Activated T-cell treated with anti-CD3 and anti-CD28 coated beads for 1 hour (primary cell): Measurements from ENCODE around the gene MESD.
"Not testable (repeated sequence)": the region's sequence is repeated elsewhere in the genome, so short reads cannot be mapped to it uniquely, and the experiment has no call there.

Experiments used
- DNase-seq: peaks from one replicate; pipeline ENCODE4 v3.0.0-alpha.2; 2020; ENCODE audit warnings: low read depth

The MESD gene

GRCh38 chr15:80965454-80965853, 24.2 kb downstream of the MESD start:
- not testable (repeated sequence) for DNase-seq

- no peak for DNase-seq
Observed at GRCh38 chr15:80958818-80959495, 30.7 kb downstream of the MESD start.

- no peak for DNase-seq
Observed at GRCh38 chr15:80957976-80958375, 31.6 kb downstream of the MESD start.

GRCh38 chr15:80957556-80957955, 32.1 kb downstream of the MESD start:
- no peak for DNase-seq

- DNase-seq: not testable (repeated sequence)
Observed at GRCh38 chr15:80955571-80956452, 33.8 kb downstream of the MESD start.

- no peak for DNase-seq
Observed at GRCh38 chr15:80953953-80954778, 35.5 kb downstream of the MESD start.

GRCh38 chr15:80953001-80953952, 36.3 kb downstream of the MESD start:
- DNase-seq: no peak

- DNase-seq: no peak
Observed at GRCh38 chr15:80951941-80952340, 37.7 kb downstream of the MESD start.

GRCh38 chr15:80950291-80951078, 39.1 kb downstream of the MESD start:
- no peak for DNase-seq

GRCh38 chr15:80949756-80950155, 39.9 kb downstream of the MESD start:
- no peak for DNase-seq

GRCh38 chr15:80948651-80949292, 40.8 kb downstream of the MESD start:
- DNase-seq: no peak

- DNase-seq: no peak
Observed at GRCh38 chr15:80946576-80946975, 43.0 kb downstream of the MESD start.

GRCh38 chr15:80945605-80946004, 44.0 kb downstream of the MESD start:
- no peak for DNase-seq

GRCh38 chr15:80944818-80945217, 44.8 kb downstream of the MESD start:
- DNase-seq: no peak

GRCh38 chr15:80942746-80943565, 46.7 kb downstream of the MESD start:
- DNase-seq: no peak

GRCh38 chr15:80942266-80942665, 47.4 kb downstream of the MESD start:
- DNase-seq: no peak

- DNase-seq: no peak
Observed at GRCh38 chr15:80940851-80941250, 48.8 kb downstream of the MESD start.

GRCh38 chr15:80940331-80940730, 49.3 kb downstream of the MESD start:
- DNase-seq: no peak

- no peak for DNase-seq
Observed at GRCh38 chr15:80939216-80939615, 50.4 kb downstream of the MESD start.
